H1 (cell line): ENCODE results near the gene PRDM10. TPM values are rescaled to one million over a fixed set of nuclear protein-coding genes. Genes with fewer than 3 reads are reported as not detected.

Experiments
- CTCF ChIA-PET: fragments of 300-600 bp; sonication (Branson Sonifier 250); formaldehyde crosslinking; loops from one replicate; lab custom pipeline; 2021; ENCODE audit not compliant: partially characterized antibody; lab: Charles Lee
- POLR2A ChIA-PET: fragments of 300-600 bp; sonication (Branson Sonifier 250); formaldehyde crosslinking; loops from one replicate; lab custom pipeline; 2021; ENCODE audit warnings: inconsistent platforms; ENCODE audit not compliant: partially characterized antibody; lab: Charles Lee
- DNase-seq, 2 experiments: peaks; one replicate each; pipeline versions ENCODE4 v3.0.0 to v3.0.0-alpha.2; 2010 to 2022; ENCODE audit warnings: low spot score in 2 of 2, low read depth in 1 of 2, mixed read lengths in 1 of 2
- FAIRE-seq: peaks from 2 replicates; lab custom pipeline; 2011; peaks lifted over from hg19 to GRCh38; lab: Jason Lieb, UNC
- H2AFZ ChIP-seq: 2 replicates; pipeline ENCODE4 v1.8.1; 2012; ENCODE audit warnings: low read length, inconsistent platforms
- H2AK5ac ChIP-seq: 2 replicates; pipeline ENCODE4 v1.6.1; 2013; ENCODE audit warnings: low read depth, low read length
- H2BK120ac ChIP-seq: replicated peaks from 2 replicates; pipeline ENCODE3; 2013; ENCODE audit warnings: low read depth, low read length, inconsistent platforms
- H2BK12ac ChIP-seq: 2 replicates; pipeline ENCODE4 v1.6.1; 2013; ENCODE audit warnings: low read depth, low read length
- H2BK15ac ChIP-seq: 2 replicates; pipeline ENCODE4 v1.6.1; 2013; ENCODE audit warnings: low read length
- H2BK20ac ChIP-seq: 2 replicates; pipeline ENCODE4 v1.6.1; 2013; ENCODE audit warnings: low read length
- H2BK5ac ChIP-seq: 2 replicates; pipeline ENCODE4 v1.6.1; 2013; ENCODE audit warnings: low read depth, low read length
- H3K14ac ChIP-seq: 2 replicates; pipeline ENCODE4 v1.6.1; 2013; ENCODE audit warnings: inconsistent platforms; ENCODE audit not compliant: insufficient read length
- H3K18ac ChIP-seq: 2 replicates; pipeline ENCODE4 v1.6.1; 2013; ENCODE audit warnings: low read length; ENCODE audit errors: extremely low read depth
- H3K23ac ChIP-seq: 2 replicates; pipeline ENCODE4 v1.6.1; 2013; ENCODE audit warnings: inconsistent platforms; ENCODE audit not compliant: insufficient read length
- H3K23me2 ChIP-seq: 2 replicates; pipeline ENCODE4 v1.6.1; 2013; ENCODE audit warnings: low read depth, low read length
- H3K27ac ChIP-seq: 2 replicates; pipeline ENCODE4 v1.6.1; 2011; ENCODE audit warnings: low read depth, low read length, inconsistent platforms
- H3K27me3 ChIP-seq, 4 experiments: replicated peaks in 1 of 4; 1 replicate in 1 of 4; 2 replicates in 3 of 4; pipeline versions ENCODE4 v1.6.1 to v1.8.1; 2011 to 2013; ENCODE audit warnings: low read length in 3 of 4, mild to moderate bottlenecking in 3 of 4, inconsistent platforms in 2 of 4, mixed read lengths in 2 of 4, moderate library complexity in 1 of 4; ENCODE audit not compliant: control insufficient read depth in 3 of 4, insufficient read depth in 3 of 4; ENCODE audit errors: extremely low read depth in 1 of 4
- H3K36me3 ChIP-seq, 4 experiments: 2 replicates each; pipeline versions ENCODE4 v1.6.1 to v1.8.1; 2011 to 2013; ENCODE audit warnings: mild to moderate bottlenecking in 4 of 4, low read length in 3 of 4, moderate library complexity in 2 of 4, control low read depth in 1 of 4, inconsistent platforms in 1 of 4; ENCODE audit not compliant: insufficient read depth in 4 of 4, control insufficient read depth in 2 of 4
- H3K4ac ChIP-seq: replicated peaks from 2 replicates; pipeline ENCODE3; 2013; ENCODE audit warnings: low read length, low read depth, mixed read lengths, inconsistent platforms; ENCODE audit not compliant: insufficient read length
- H3K4me1 ChIP-seq, 4 experiments: replicated peaks in 1 of 4; 1 replicate in 1 of 4; 2 replicates in 3 of 4; pipeline versions ENCODE4 v1.6.1 to v1.8.1; 2011 to 2013; ENCODE audit warnings: low read length in 3 of 4, inconsistent platforms in 2 of 4, mixed read lengths in 1 of 4; ENCODE audit not compliant: insufficient read depth in 4 of 4, control insufficient read depth in 3 of 4
- H3K4me2 ChIP-seq, 2 experiments: 2 replicates each; pipeline versions ENCODE4 v1.6.1 to v1.8.1; 2011 to 2013; ENCODE audit warnings: low read depth in 2 of 2, low read length in 2 of 2, control low read depth in 1 of 2, inconsistent platforms in 1 of 2, mild to moderate bottlenecking in 1 of 2; ENCODE audit not compliant: insufficient read depth in 1 of 2
- H3K4me3 ChIP-seq, 4 experiments: fragments of 200-600, 300-600 bp in 1 of 4; sonication (generic), shearing (Covaris generic), sonication (Bioruptor Twin) in 1 of 4; 2 replicates each; pipeline versions ENCODE4 v1.5.1 to v1.8.1; 2011 to 2016; ENCODE audit warnings: low read length in 4 of 4, low read depth in 3 of 4, control low read depth in 2 of 4, inconsistent platforms in 2 of 4, mild to moderate bottlenecking in 2 of 4, mixed read lengths in 1 of 4, moderate library complexity in 1 of 4; ENCODE audit not compliant: insufficient read depth in 2 of 4; ENCODE audit errors: extremely low read depth in 1 of 4
- H3K56ac ChIP-seq: replicated peaks from 2 replicates; pipeline ENCODE3; 2013; ENCODE audit warnings: low read depth, mild to moderate bottlenecking, mixed read lengths, low read length, inconsistent platforms; ENCODE audit not compliant: insufficient read length
- H3K79me1 ChIP-seq: 2 replicates; pipeline ENCODE4 v1.6.1; 2013; ENCODE audit warnings: low read depth, low read length, control low read depth
- H3K79me2 ChIP-seq, 2 experiments: 2 replicates each; pipeline versions ENCODE4 v1.6.1 to v1.8.1; 2012 to 2013; ENCODE audit warnings: low read length in 2 of 2, mild to moderate bottlenecking in 2 of 2, inconsistent platforms in 1 of 2; ENCODE audit not compliant: insufficient read depth in 2 of 2, control insufficient read depth in 1 of 2
- H3K9ac ChIP-seq, 4 experiments: replicated peaks in 1 of 4; 1 replicate in 1 of 4; 2 replicates in 3 of 4; pipeline versions ENCODE4 v1.6.1 to v1.8.1; 2011 to 2013; ENCODE audit warnings: low read depth in 3 of 4, low read length in 3 of 4, control low read depth in 2 of 4, mild to moderate bottlenecking in 2 of 4, moderate library complexity in 2 of 4, inconsistent platforms in 1 of 4; ENCODE audit errors: extremely low read depth in 1 of 4
- H3K9me3 ChIP-seq, 2 experiments: 2 replicates each; pipeline versions ENCODE4 v1.6.1 to v1.8.1; 2012 to 2013; ENCODE audit warnings: mild to moderate bottlenecking in 2 of 2, moderate library complexity in 2 of 2, control low read depth in 1 of 2, inconsistent platforms in 1 of 2, low read depth in 1 of 2, low read length in 1 of 2, mixed read lengths in 1 of 2; ENCODE audit not compliant: insufficient read depth in 2 of 2
- H4K20me1 ChIP-seq, 2 experiments: replicated peaks in 1 of 2; 2 replicates each; pipeline versions ENCODE3 to v1.8.1; 2011 to 2013; ENCODE audit warnings: inconsistent platforms in 2 of 2, low read length in 2 of 2, mild to moderate bottlenecking in 1 of 2; ENCODE audit not compliant: insufficient read depth in 2 of 2, control insufficient read depth in 1 of 2
- H4K5ac ChIP-seq: 2 replicates; pipeline ENCODE4 v1.6.1; 2013; ENCODE audit warnings: low read length, low read depth, mixed read lengths, inconsistent platforms; ENCODE audit not compliant: insufficient read length
- H4K8ac ChIP-seq: 2 replicates; pipeline ENCODE4 v1.8.0; 2013; ENCODE audit warnings: mild to moderate bottlenecking, moderate library complexity, low read length, inconsistent platforms; ENCODE audit not compliant: insufficient read depth; ENCODE audit errors: extremely low read depth
- H4K91ac ChIP-seq: replicated peaks from 2 replicates; pipeline ENCODE3; 2013; ENCODE audit warnings: low read length, mixed read lengths, inconsistent platforms; ENCODE audit not compliant: insufficient read length
- ATF2 ChIP-seq: IDR thresholded peaks from 2 replicates; pipeline ENCODE4 v1.6.1; 2012; ENCODE audit warnings: low read length, inconsistent platforms
- BCL11A ChIP-seq, 2 experiments: IDR thresholded peaks; one replicate each; pipeline ENCODE4 v1.6.1; 2011; ENCODE audit warnings: low read depth in 2 of 2, low read length in 2 of 2, mild to moderate bottlenecking in 2 of 2
- CBX8 ChIP-seq: fragments of 300-800, 300-1000 bp; sonication (generic); IDR thresholded peaks from 2 replicates; pipeline ENCODE4 v1.7.1; 2016; ENCODE audit warnings: low read depth, low read length, borderline replicate concordance
- EGR1 ChIP-seq: IDR thresholded peaks from 2 replicates; pipeline ENCODE4 v1.6.1; 2011; ENCODE audit warnings: low read depth, low read length, borderline replicate concordance
- EP300 ChIP-seq, 2 experiments: IDR thresholded peaks; 1 replicate in 1 of 2; 2 replicates in 1 of 2; pipeline ENCODE4 v1.6.1; 2011 to 2012; ENCODE audit warnings: low read depth in 2 of 2, low read length in 2 of 2, mild to moderate bottlenecking in 2 of 2, borderline replicate concordance in 1 of 2, inconsistent platforms in 1 of 2, moderate library complexity in 1 of 2
- GTF2F1 ChIP-seq: IDR thresholded peaks from 2 replicates; pipeline ENCODE4 v1.6.1; 2012; ENCODE audit warnings: low read depth, low read length, improper control_type of control experiment, borderline replicate concordance
- SIX5 ChIP-seq: IDR thresholded peaks from 2 replicates; pipeline ENCODE4 v1.6.1; 2011; ENCODE audit warnings: mild to moderate bottlenecking, low read depth, low read length
- TAF1 ChIP-seq: IDR thresholded peaks from 2 replicates; pipeline ENCODE4 v1.6.1; 2011; ENCODE audit warnings: mild to moderate bottlenecking, low read depth, low read length
- TCF12 ChIP-seq: IDR thresholded peaks from 2 replicates; pipeline ENCODE4 v1.6.1; 2011; ENCODE audit warnings: low read depth, mild to moderate bottlenecking, low read length
- WGBS, 2 experiments: shearing (Covaris generic) in 1 of 2; methylation state at CpG; one replicate each; pipeline versions ENCODE4 v1.1.6 to v1.1.7; 2013 to 2015; ENCODE audit warnings: low lambda C conversion rate in 2 of 2, mixed read lengths in 2 of 2, inconsistent platforms in 1 of 2, low coverage in 1 of 2, missing lambda C conversion rate in 1 of 2; ENCODE audit not compliant: insufficient replicate concordance in 2 of 2, insufficient coverage in 1 of 2, insufficient read length in 1 of 2; ENCODE audit errors: extremely low coverage in 1 of 2, missing lambda C conversion rate in 1 of 2; 5-methylcytosine and 5-hydroxymethylcytosine counted together
- polyA plus RNA-seq, 7 experiments: library from polyadenylated mRNA; depleted of rRNA in 3 of 7; stranded (reverse) in 5 of 7; unstranded in 2 of 7; fragments of >200 nt in 5 of 7; fragments of 200-250 nt in 2 of 7; gene quantifications; 1 replicate in 5 of 7; 2 replicates in 1 of 7; 4 replicates in 1 of 7; pipeline versions ENCODE4 v1.2.1 to v1.2.3, GENCODE V29; 2011 to 2013; ENCODE audit warnings: missing spikeins in 2 of 7, mixed read lengths in 2 of 7
- total RNA-seq: library from RNA; stranded (reverse); fragmentation: NEBNext Ultra II Directional; extraction: Animal tissue kit (Norgen Biotek cat#: 25700); gene quantifications from 2 replicates; pipeline ENCODE4 v1.2.1, GENCODE V29; 2021
- TF ChIP-seq, protein P1 (sequence below): IDR thresholded peaks from 2 replicates; pipeline ENCODE4 v1.6.1; 2012; ENCODE audit warnings: inconsistent platforms

Gene PRDM10
- total and polyA plus RNA-seq, 2 of the 8 experiments (the other 6 are each of a cell fraction or from before 2014, with no cell fraction given): 15.5 to 19.2 TPM

- no peak overlapping the region for H2AFZ ChIP-seq
- H3K23me2 ChIP-seq: no peaks in the 10 kb centered on the region
- H3K9me3 ChIP-seq: no peaks in the 10 kb centered on the region
- H3K4me3 ChIP-seq: no peak overlapping the region
- POLR2A ChIA-PET: no interaction called here
- no peak overlapping the region for H3K4me2 ChIP-seq
- no peak overlapping the region for H2BK5ac ChIP-seq
- peaks cover 2 to 5% (median 4%) of the 10 kb centered on the region in 4 experiments; a peak in 6 of 7 replicates for H3K4me1 ChIP-seq
- H3K9ac ChIP-seq: no peak overlapping the region
- no peak overlapping the region for H4K5ac ChIP-seq
- FAIRE-seq (no peak), DNase-seq (no peak)
- H3K23ac ChIP-seq: no peak overlapping the region
- no peak overlapping the region; the same call in 1 of the 2 replicates for H4K8ac ChIP-seq
- H2BK120ac ChIP-seq: no peak overlapping the region
- H3K18ac ChIP-seq: no peak overlapping the region
- 94% methylated on average over 5 of the region's 5 CpGs; no CpG with 5 or more reads in 1 of the 2 experiments for WGBS, 2 experiments
- H2BK20ac ChIP-seq: no peak overlapping the region
- H2BK15ac ChIP-seq: no peak overlapping the region
- H3K27ac ChIP-seq: no peak overlapping the region
- CTCF ChIA-PET: interaction anchor here (1.1 to 2.7 kb wide), 2 partner anchors 17 to 80 kb away, joined by 3 to 10 read pairs; no protein-coding TSS in a partner anchor
- no peak overlapping the region; the same call in 1 of the 2 replicates for H2AK5ac ChIP-seq
- H4K20me1 ChIP-seq: peaks cover 0 to 3% of the 10 kb centered on the region in 2 experiments
- no peak overlapping the region for H2BK12ac ChIP-seq
- H3K14ac ChIP-seq: no peak overlapping the region
- H3K79me2 ChIP-seq: no peaks in the 10 kb centered on the region
- H3K27me3 ChIP-seq: no peaks in the 10 kb centered on the region
- no peaks in the 10 kb centered on the region for H3K79me1 ChIP-seq
- H3K36me3 ChIP-seq: peaks cover 23 to 64% (median 50%) of the 10 kb centered on the region in 4 experiments
- no peak overlapping the region for H3K4ac ChIP-seq
- no peak overlapping the region for H4K91ac ChIP-seq
- TF ChIP-seq EP300 (IDR thresholded peaks at IDR 0.05; ENCODE audit: borderline replicate concordance in 1 of 2, low read depth in 2 of 2, low read length in 2 of 2) (no peak), EGR1 (no peak), GTF2F1 (no peak), TAF1 (no peak), TCF12 (no peak), CBX8 (no peak), BCL11A (IDR thresholded peaks at IDR 0.05; ENCODE audit: low read depth in 2 of 2, low read length in 2 of 2) (no peak), ATF2 (no peak), SIX5 (no peak)
- TF ChIP-seq, protein P1, sequence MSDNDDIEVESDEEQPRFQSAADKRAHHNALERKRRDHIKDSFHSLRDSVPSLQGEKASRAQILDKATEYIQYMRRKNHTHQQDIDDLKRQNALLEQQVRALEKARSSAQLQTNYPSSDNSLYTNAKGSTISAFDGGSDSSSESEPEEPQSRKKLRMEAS: no peak
- H3K56ac ChIP-seq: no peak overlapping the region
These were observed 137.8 kb downstream of the PRDM10 start for GRCh38 chr11:129864811-129865210.
